GM03348 (cell line): Measurements from ENCODE around the gene DSCAM.

Experiments used
- DNase-seq: peaks from one replicate; pipeline ENCODE4 v3.0.0; 2012; ENCODE audit warnings: low spot score

Gene DSCAM

GRCh38 chr21:40647706-40648105 is 199.3 kb downstream of the DSCAM start:
- DNase-seq: no peak

DNA sequence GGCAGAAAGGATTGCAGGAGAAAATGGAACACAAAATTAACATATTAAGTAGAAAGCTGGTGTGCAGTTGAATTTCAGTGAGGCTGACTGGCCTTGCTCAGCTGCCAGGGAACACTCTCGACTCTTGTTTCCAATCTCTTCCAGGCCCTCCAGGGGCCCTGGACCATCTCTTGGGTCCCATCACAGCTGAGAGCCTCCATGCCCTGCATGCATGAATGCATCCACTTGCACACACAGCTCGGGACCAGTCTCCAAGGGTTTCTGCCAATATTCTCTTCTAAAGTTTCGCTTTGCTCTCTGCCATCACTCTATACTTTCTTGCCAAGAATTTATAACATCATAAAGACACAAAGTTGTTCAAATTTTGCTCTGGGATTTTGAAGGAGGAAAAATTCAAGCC is 200.3 kb downstream of the DSCAM start:
- no peak for DNase-seq

DNA sequence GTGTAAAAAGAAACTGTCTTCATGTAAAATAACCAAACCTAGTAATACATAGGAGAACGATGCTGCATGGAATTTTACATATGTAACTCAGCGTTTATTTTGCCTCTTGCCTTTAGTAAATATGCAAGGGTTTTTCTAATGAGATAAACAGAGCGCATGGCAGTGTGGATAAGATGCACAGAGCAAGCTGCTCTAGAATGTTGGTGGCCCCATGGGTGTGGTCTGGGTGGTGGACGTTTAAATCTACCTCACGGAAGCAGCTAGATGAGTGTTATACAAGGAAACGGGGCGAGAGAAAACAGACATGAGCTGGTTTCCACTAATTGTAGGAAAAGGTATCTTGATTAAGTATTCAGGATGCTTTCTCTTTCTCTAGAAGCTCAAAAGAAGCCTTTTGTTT is 205.9 kb downstream of the DSCAM start:
- no peak for DNase-seq

DNA sequence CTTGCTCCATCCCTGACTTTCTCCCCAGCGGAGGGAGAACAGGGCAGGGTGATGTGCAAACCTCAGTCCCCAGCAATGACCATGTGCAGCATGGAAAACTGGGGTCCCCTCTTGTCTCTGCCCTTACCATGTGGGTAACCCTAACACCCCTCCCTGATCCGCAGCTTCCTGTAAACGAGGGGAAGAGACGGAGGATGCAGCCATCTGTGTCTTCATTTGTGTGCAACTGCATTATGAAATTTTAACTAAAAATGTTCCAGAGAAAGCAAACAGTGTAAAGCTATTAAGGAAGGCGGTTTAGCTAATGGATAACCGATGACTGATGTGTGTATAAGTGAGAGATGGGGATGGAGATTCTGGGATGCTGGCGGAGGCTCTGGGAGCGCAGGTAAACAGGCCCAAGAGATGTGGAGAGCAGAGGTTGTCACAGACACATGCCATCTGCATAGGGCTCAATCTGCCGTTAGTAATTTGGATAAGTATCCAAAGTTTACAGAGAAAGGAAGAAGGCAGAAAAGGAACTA is 206.6 kb downstream of the DSCAM start:
- DNase-seq: no peak

- DNase-seq: no peak
Measured at GRCh38 chr21:40639616-40640194, 207.3 kb downstream of the DSCAM start.

DNA sequence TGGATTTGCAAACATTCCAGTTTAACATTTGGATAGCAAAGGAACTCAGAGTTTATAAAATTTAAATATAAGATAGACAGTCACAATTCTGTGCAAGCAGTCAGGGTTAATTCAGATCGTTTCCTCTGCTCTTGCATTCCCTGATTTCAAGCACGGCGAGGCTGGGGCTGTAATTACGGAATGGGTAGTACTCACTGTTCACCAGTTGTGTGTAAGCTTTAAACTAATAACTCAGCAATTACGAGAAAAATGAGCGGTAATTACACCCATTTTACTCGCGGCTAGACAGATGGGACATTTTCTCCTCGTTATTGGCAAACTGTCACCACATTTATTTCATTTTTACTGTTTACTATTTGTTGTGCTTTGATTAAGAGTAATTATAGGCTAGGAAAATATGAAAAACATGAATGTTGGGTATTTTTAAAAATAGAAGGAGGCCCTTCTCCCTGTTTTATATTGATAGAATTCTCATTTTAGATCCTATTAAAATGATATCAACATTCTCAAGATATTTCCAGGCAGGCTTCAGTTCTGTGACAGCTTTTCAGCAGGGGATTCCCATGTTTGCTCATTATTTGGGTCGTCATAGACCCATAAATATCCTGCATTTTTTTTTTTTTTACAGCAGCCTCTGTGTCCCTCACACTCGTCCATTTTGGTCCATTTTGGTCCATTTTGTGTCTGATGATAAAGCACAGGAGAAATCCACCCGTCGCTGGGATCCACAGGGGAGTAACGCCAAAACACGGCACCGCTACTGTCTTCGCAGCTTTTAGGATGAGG is 208.3 kb downstream of the DSCAM start:
- DNase-seq: no peak

- DNase-seq: no peak
Measured at GRCh38 chr21:40636026-40636425, 210.9 kb downstream of the DSCAM start.

GRCh38 chr21:40635391-40635790 is 211.6 kb downstream of the DSCAM start:
- DNase-seq: no peak

DNA sequence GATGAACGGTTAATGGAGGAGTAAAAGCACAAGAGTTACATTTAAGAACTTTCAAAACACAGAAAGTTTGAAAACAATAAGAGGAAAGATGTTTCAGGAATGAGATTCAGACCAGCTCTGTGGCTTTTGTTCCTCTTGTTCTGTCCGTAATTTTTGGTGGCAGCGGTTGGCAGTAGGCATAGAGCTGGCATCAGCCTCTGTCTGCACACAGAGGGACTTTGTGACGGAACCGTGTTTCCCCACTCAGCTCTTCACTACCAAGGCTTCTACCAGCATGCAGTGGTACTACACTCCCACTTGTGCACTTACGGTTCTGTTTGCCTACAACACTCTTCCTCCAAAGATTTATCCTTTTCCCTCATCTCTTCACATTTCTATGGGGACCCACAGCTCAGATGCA is 212.8 kb downstream of the DSCAM start:
- no peak for DNase-seq

- no peak for DNase-seq
Measured at GRCh38 chr21:40633048-40633447, 213.9 kb downstream of the DSCAM start.

DNA sequence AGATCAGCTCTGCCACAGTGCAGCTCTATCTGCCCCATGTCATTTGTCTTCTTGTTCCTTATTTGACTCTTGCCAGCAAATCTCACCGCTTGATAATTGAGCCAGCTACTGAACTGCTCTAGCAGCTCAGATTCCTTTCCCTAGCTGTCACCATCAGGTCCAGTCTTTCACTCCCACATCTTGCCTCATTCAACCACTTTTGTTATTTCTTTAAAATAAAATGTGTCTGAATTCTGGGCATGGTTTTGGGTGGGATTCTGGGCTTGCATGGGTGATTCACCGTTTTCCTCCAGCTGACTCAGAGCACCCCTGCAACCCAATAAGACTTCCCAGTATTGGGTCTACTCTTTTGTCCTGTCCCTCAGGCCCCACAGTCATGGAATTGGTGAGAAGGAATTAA is 215.7 kb downstream of the DSCAM start:
- no peak for DNase-seq

DNA sequence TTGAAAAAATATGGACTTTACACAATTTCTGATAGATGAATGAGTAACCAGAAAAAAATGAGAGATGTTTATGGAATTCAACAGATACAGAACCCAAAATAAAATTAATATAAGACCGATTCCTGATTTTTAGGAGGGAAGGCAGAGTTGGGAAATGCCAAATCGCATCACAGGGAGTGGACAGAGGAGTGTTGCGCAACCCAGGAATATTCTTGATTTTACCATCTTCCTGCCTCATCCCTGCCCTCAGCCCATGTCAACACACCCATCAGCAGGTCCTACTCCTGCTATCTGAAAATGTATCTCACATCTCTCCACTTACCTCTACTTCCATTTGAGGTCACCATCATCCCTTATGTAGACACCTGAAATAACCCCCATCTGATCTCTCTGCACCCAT is 221.0 kb downstream of the DSCAM start:
- no peak for DNase-seq

DNA sequence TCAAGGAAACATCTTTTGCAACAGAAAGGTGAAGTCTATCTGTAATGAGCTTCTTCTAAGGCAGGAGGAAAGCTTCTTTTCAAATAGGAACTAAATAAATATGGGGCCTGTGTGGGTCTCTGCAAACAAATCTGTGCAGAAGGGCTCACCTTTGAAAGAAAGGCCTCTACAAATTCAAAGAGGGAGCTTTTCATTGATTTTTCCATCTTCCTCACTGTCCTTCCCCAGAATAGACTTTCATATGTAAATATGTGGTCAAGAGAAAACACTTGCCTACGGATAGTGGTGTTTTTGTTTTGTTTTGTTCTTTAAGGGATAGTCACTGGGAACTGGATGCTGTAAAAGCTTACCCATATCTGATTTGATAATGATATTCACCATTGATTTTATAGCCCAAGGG is 223.4 kb downstream of the DSCAM start:
- no peak for DNase-seq

DNA sequence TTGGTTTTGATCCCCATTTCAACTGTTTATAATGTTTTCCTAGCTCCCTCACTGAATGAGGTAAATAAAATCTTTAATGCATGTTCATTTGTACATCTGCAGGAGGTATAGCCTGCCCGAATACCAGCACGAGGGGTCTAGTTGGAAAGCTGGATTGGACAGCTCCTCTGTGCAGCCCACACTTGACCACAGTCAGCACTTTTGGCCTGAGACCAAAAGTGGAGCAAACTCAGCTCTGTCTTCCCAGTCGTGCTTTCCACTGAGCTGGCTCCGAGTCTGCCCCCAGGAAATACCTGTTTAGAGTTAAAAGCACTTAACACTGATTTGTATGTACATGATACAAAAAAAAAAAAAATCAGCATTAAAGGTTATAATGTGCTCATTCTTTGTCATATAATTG is 224.4 kb downstream of the DSCAM start:
- DNase-seq: no peak

DNA sequence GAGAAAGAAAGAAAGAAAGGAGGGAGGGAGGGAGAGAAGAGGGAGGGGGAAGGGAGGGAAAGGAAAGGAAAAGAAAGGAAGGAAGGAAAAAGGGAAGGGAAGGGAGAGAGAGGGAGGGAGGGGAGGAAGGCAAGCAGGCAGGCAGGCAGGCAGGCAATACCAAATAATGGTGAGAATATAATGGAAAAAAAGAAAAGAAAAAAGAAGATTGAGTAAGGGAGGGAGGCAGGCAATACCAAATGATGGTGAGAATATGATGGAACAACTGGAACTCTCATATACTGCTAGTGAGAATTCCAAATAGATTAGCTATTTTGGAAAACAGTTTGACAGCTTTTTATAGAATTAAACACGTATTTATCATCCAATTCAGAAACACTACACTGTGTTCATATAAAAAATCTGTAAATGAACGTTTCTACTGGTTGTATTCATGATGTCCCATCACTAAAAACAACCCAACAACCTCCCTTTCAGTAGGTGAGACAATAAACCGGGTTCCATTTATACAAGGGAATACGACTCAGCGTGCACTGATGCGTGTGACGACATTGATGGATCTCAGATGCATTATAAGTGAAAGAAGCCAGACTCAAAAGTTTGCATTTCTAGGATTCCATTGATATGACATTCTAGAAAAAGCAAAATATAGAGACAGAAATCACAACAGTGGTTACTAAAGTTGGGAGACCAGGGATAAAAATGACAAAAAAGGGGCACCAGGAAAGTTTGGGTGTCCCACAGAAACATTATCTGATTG is 226.4 kb downstream of the DSCAM start:
- no peak for DNase-seq

- DNase-seq: no peak
Measured at GRCh38 chr21:40618191-40618973, 228.6 kb downstream of the DSCAM start.

GRCh38 chr21:40616377-40616704 is 230.6 kb downstream of the DSCAM start:
- DNase-seq: no peak

DNA sequence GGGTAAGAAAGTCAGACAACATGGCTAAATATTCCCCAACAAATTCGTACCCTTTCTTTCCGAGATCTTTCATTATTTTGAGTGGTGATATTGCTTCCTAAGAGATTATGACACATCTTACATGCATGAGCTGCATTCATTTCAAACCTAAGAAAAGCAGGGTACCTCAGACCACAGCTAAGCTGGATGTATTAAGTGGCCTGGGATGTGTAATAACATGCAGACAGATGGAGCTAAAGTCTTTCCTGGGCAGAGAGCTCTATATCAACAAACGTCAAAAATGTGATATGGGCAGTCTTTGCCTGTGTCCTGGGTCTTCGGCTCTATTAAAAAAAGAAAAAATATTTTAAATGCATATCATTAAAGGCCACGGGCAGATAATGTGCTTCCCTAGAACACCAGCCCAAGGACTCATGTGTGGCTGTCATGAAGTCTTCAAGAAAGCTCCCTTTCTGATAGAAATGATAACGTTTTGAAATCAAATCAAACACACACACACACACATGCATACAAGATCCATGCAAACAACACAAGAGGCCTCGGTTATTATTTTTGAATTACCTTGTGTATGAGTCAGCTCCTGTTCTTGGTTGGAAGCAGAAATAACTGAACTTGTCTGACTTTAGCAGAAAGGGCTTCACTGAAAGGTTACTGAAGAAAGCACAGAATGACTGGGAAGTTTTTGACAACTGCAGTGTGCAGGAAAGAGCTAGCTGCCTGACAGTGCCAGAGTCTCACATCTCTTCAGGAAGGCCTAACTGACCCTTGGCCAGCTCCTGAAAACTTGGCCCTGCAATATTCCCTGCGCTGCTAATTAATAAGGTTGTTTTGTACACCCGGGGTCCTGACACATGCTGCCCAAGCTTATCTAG is 231.2 kb downstream of the DSCAM start:
- no peak for DNase-seq

- no peak for DNase-seq
Measured at GRCh38 chr21:40613546-40614030, 233.4 kb downstream of the DSCAM start.

- no peak for DNase-seq
Measured at GRCh38 chr21:40610345-40610744, 236.6 kb downstream of the DSCAM start.

GRCh38 chr21:40606341-40606740 is 240.6 kb downstream of the DSCAM start:
- DNase-seq: no peak
